Ectodermal cell (in vitro differentiated cells): Measurements from ENCODE around the gene CXCL17. TPM values are rescaled to one million over a fixed set of nuclear protein-coding genes. Genes with fewer than 3 reads are reported as not detected.
"Not testable (repeated sequence)": the region's sequence is repeated elsewhere in the genome, so short reads cannot be mapped to it uniquely, and the experiment has no call there.

Experiments
- H3K27ac ChIP-seq: 2 replicates; pipeline ENCODE4 v1.7.0; 2013; ENCODE audit warnings: mild to moderate bottlenecking, low read depth, low read length; ENCODE audit not compliant: insufficient read depth, poor library complexity, severe bottlenecking
- H3K27me3 ChIP-seq: 2 replicates; pipeline ENCODE4 v1.7.0; 2013; ENCODE audit warnings: mild to moderate bottlenecking, low read length; ENCODE audit not compliant: insufficient read depth, control insufficient read depth, poor library complexity, severe bottlenecking
- H3K36me3 ChIP-seq: one replicate; pipeline ENCODE4 v1.7.0; 2013; ENCODE audit warnings: low read length; ENCODE audit not compliant: control insufficient read depth, insufficient read depth
- H3K4me1 ChIP-seq: one replicate; pipeline ENCODE4 v1.7.0; 2013; ENCODE audit warnings: low read length; ENCODE audit not compliant: control insufficient read depth, insufficient read depth
- H3K4me3 ChIP-seq: 2 replicates; pipeline ENCODE4 v1.7.0; 2013; ENCODE audit warnings: low read depth, low read length, control low read depth; ENCODE audit not compliant: insufficient read depth
- H3K9me3 ChIP-seq: 2 replicates; pipeline ENCODE4 v1.7.0; 2013; ENCODE audit warnings: mild to moderate bottlenecking, low read length, moderate library complexity; ENCODE audit not compliant: control insufficient read depth
- WGBS, 2 experiments: methylation state at CpG; one replicate each; pipeline ENCODE4 v1.1.7; 2013; ENCODE audit warnings: missing lambda C conversion rate in 2 of 2; 5-methylcytosine and 5-hydroxymethylcytosine counted together
- polyA plus RNA-seq, 4 experiments: library from polyadenylated mRNA; stranded (reverse); fragments of 50-300 nt; gene quantifications; one replicate each; pipeline ENCODE4 v1.2.3, GENCODE V29; 2013

Gene CXCL17, protein sequence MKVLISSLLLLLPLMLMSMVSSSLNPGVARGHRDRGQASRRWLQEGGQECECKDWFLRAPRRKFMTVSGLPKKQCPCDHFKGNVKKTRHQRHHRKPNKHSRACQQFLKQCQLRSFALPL
- polyA plus RNA-seq (2013, experiment 1 of 4) = not detected
- not detected for polyA plus RNA-seq (2013, experiment 2 of 4)
- not detected for polyA plus RNA-seq (2013, experiment 3 of 4)
- not detected for polyA plus RNA-seq (2013, experiment 4 of 4)

- 86 to 89% methylated on average over 7 of the region's 7 CpGs for WGBS, 2 experiments
- no peaks in the 10 kb centered on the region for H3K36me3 ChIP-seq
- H3K9me3 ChIP-seq = no peaks in the 10 kb centered on the region
- H3K4me3 ChIP-seq = no peak within 1 kb of the TSS
- H3K27me3 ChIP-seq = no peaks in the 10 kb centered on the region
- H3K27ac ChIP-seq = no peak within 1 kb of the TSS
- peaks cover 5% of the 10 kb centered on the region for H3K4me1 ChIP-seq
Measured at GRCh38 chr19:42442833-42443232, at the start of gene CXCL17. TSS of gene CXCL17 (minus strand) at chr19:42442946. CDS start at chr19:42442832, 114 bp downstream.

DNA sequence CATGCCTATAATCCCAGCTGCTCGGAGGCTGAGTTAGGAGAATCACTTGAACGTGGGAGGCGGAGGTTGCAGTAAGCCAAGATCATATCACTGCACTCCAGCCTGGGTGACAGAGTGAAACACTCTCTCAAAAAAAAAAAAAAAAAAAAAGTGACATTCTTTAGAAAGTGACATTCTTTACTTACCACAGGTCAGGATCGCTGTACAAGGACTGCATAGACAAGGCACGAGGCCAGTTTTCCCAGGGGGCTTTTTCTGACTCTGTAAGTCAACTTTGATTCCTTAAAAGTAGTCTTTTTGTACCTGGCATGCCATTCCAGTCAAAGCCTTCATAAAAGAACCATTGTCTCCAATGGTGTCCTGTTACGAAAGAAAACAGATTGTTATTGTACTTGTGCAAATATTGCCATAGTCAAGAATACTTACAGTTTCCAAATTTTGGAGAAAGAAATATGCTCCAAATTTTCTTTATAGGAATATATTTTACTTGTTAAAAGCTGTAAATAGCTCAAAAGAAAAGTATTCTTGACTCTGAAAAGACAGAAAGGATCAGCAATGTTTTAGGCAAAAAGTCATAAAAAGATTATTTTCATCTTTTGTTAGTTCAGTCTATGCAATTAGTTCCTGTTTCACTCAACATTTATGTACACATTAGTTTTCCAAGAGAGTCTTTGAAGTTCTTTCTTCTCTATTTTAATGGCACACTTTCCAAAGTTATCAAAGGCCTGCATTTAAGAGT, 46.2 kb upstream of the CXCL17 start:
- 81 to 83% methylated on average over 5 to 6 of the region's 6 CpGs for WGBS, 2 experiments
- no peak overlapping the region for H3K4me3 ChIP-seq
- no peak overlapping the region for H3K27ac ChIP-seq
- H3K9me3 ChIP-seq = no peaks in the 10 kb centered on the region
- H3K36me3 ChIP-seq = no peaks in the 10 kb centered on the region
- no peaks in the 10 kb centered on the region for H3K27me3 ChIP-seq
- H3K4me1 ChIP-seq = no peaks in the 10 kb centered on the region

- Histone ChIP-seq H3K9me3 (no peaks in the 10 kb centered on the region), H3K36me3 (no peaks in the 10 kb centered on the region), H3K4me3 (no peak overlapping the region), H3K27ac (no peak overlapping the region), H3K27me3 (no peaks in the 10 kb centered on the region), H3K4me1 (no peaks in the 10 kb centered on the region)
- WGBS, 2 experiments = 95 to 96% methylated on average over 3 of the region's 3 CpGs
Measured at GRCh38 chr19:42487798-42488178, 45.0 kb upstream of the CXCL17 start.

GRCh38 chr19:42487032-42487797, 44.5 kb upstream of the CXCL17 start:
- WGBS, 2 experiments = 90 to 98% methylated on average over 3 of the region's 3 CpGs
- H3K36me3 ChIP-seq = no peaks in the 10 kb centered on the region
- no peak overlapping the region for H3K27ac ChIP-seq
- no peaks in the 10 kb centered on the region for H3K9me3 ChIP-seq
- H3K27me3 ChIP-seq = no peaks in the 10 kb centered on the region
- no peak overlapping the region for H3K4me3 ChIP-seq
- no peaks in the 10 kb centered on the region for H3K4me1 ChIP-seq

- H3K4me1 ChIP-seq, H3K36me3 ChIP-seq, H3K27ac ChIP-seq, H3K4me3 ChIP-seq, H3K9me3 ChIP-seq, H3K27me3 ChIP-seq: not testable (repeated sequence)
- 95 to 97% methylated on average over 4 of the region's 4 CpGs for WGBS, 2 experiments
Measured at GRCh38 chr19:42485036-42485435, 42.3 kb upstream of the CXCL17 start.

DNA sequence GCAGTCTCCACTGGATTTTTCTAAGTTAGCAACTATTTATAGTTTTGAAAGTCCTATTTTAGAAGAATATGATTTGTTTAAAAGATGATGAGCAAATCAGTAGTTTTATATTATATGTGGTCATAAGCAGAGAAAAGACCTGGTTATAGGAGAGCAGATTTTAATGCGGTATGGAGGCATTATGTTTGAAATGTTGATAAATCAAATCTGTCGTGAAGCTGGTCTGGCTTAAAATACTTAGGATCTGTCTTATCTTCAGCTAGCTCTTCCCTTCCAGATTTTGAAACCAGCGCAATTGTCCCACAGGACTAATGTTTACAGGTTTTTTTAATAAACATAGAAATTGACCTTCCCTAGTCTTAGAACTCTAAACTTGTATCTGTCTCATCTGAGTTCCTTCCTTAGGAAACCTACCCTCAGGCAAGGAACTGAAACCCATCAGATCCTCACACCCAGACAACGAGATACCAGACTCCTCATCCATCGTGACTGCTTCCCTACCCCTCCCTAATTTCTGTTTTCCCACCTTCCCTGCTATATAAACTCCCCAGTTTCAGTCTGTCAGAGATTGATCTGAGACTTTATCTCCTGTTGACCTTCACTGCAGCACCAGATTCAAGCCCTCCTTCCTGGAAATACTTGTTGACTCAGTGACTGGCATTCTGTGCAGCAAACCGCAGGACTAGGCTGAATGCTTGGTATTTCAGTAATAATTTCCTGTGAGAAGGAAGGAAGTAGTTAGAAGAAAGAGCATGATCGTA, 37.8 kb upstream of the CXCL17 start:
- Histone ChIP-seq H3K27ac (no peak overlapping the region), H3K4me3 (no peak overlapping the region), H3K4me1 (no peaks in the 10 kb centered on the region), H3K36me3 (no peaks in the 10 kb centered on the region), H3K27me3 (no peaks in the 10 kb centered on the region), H3K9me3 (no peaks in the 10 kb centered on the region)
- WGBS, 2 experiments = 82 to 86% methylated on average over 6 of the region's 7 CpGs

DNA sequence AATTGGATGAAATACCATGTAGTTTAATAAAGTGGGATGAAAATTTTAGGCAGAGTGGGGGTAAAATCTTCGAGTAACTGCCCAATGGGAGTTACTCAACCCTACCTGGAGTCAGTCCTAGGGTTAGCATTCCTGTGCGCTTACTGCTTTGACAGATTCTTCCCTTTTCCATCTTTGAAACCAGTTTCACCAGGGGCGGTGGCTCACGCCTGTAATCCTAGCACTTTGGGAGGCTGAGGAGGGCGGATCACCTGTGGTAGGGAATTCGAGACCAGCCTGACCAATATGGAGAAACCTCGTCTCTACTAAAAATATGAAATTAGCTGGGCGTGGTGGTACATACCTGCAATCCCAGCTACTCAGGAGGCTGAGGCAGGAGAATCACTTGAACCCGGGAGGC, 37.0 kb upstream of the CXCL17 start:
- WGBS, 2 experiments = 92 to 93% methylated on average over 9 of the region's 9 CpGs
- no peak overlapping the region for H3K27ac ChIP-seq
- H3K9me3 ChIP-seq = no peaks in the 10 kb centered on the region
- H3K36me3 ChIP-seq = no peaks in the 10 kb centered on the region
- H3K4me1 ChIP-seq = no peaks in the 10 kb centered on the region
- H3K4me3 ChIP-seq = no peak overlapping the region
- H3K27me3 ChIP-seq = no peaks in the 10 kb centered on the region

GRCh38 chr19:42478765-42479311, 36.1 kb upstream of the CXCL17 start:
- H3K36me3 ChIP-seq = no peaks in the 10 kb centered on the region
- H3K9me3 ChIP-seq = no peaks in the 10 kb centered on the region
- 95 to 97% methylated on average over 2 of the region's 2 CpGs for WGBS, 2 experiments
- peaks cover 4% of the 10 kb centered on the region for H3K4me1 ChIP-seq
- H3K4me3 ChIP-seq = no peak overlapping the region
- H3K27ac ChIP-seq = no peak overlapping the region
- H3K27me3 ChIP-seq = no peaks in the 10 kb centered on the region

DNA sequence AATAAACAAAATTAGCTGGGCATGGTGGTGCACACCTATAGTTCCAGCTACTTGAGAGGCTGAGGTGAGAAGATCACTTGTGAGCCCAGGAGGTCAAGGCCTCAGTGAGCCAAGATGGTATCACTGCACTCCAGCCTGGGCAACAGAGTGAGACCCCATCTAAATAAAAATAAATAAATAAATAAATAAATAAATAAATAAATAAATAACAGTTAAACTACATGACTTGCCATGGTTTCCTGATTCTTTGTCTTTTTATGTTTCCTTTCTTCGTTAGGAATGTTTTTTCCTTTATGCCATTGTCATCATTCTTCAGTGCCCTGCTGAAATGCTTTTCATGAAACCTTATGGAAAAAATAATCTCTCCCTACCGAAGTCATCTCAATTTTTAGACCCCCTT, 35.2 kb upstream of the CXCL17 start:
- Histone ChIP-seq H3K4me1 (peaks cover 7% of the 10 kb centered on the region), H3K27ac (no peak overlapping the region), H3K36me3 (no peaks in the 10 kb centered on the region), H3K4me3 (no peak overlapping the region), H3K27me3 (no peaks in the 10 kb centered on the region), H3K9me3 (no peaks in the 10 kb centered on the region)
- WGBS, 2 experiments = 97 to 100% methylated on average over 1 of the region's 2 CpGs
